Measurements from ENCODE around the gene STAG1.
"Not testable (repeated sequence)": the region's sequence is repeated elsewhere in the genome, so short reads cannot be mapped to it uniquely, and the experiment has no call there.

The STAG1 gene

DNA sequence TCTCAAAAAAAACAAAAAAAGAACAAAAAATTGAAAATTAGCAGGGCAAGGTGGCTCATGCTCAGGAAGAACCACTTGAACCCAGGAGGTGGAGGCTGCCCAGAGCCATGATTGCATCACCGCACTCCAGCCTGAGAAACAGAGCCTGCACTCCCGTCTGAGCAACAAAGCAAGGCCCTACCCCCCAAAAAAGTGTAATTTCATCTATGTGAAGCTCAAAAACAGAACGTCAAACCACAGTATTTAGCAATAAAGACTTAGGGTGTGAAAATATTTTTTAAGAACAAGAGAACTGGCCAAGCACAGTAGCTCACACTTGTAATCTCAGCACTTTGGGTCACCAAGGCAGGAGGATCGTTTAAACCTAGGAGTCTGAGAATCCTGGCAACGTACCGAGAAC, 38.2 kb downstream of the STAG1 start:
- TF ChIP-seq, protein P1, sequence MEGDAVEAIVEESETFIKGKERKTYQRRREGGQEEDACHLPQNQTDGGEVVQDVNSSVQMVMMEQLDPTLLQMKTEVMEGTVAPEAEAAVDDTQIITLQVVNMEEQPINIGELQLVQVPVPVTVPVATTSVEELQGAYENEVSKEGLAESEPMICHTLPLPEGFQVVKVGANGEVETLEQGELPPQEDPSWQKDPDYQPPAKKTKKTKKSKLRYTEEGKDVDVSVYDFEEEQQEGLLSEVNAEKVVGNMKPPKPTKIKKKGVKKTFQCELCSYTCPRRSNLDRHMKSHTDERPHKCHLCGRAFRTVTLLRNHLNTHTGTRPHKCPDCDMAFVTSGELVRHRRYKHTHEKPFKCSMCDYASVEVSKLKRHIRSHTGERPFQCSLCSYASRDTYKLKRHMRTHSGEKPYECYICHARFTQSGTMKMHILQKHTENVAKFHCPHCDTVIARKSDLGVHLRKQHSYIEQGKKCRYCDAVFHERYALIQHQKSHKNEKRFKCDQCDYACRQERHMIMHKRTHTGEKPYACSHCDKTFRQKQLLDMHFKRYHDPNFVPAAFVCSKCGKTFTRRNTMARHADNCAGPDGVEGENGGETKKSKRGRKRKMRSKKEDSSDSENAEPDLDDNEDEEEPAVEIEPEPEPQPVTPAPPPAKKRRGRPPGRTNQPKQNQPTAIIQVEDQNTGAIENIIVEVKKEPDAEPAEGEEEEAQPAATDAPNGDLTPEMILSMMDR (IDR thresholded peaks at IDR 0.05; ENCODE audit: low read depth, low read length), result no peak
- no peak overlapping the region for H3K4me3 ChIP-seq (ENCODE audit: low read depth, low read length)

DNA sequence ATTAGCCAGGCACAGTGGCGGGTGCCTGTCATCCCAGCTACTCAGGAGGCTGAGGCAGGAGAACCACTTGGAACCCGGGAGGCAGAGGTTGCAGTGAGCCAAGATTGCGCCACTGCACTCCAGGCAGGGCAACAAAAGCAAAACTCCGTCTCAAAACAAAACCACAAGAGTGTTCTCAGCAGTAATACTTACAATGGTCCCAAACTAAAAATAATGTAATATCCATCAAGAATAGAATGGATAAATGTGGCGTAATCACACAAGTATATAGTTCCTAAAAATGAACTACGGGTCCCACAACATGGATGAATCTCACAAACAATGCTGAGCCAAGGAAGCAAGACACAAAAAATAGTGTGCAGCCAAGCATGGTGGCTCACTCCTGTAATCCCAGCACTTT, 39.2 kb downstream of the STAG1 start:
- H3K4me3 ChIP-seq (ENCODE audit: low read depth, low read length), result no peak overlapping the region
- TF ChIP-seq, protein P1 (IDR thresholded peaks at IDR 0.05; ENCODE audit: low read depth, low read length), result no peak

DNA sequence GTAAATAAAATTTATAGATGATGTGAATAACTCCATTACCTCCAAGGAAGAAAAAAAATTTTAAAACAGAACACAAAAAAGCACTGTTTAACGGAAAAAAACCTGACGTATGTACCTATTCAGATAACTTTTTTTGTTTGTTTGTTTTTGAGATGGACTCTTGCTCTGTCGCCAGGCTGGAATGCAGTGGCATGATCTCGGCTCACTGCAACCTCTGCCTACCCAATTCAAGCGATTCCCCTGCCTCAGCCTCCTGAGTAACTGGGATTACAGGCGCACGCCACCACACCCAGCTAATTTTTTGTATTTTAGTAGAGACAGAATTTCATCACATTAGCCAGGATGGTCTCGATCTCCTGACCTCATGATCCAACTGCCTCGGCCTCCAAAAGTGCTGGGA, 40.3 kb downstream of the STAG1 start:
- not testable (repeated sequence) for H3K4me3 ChIP-seq (ENCODE audit: low read depth, low read length)

DNA sequence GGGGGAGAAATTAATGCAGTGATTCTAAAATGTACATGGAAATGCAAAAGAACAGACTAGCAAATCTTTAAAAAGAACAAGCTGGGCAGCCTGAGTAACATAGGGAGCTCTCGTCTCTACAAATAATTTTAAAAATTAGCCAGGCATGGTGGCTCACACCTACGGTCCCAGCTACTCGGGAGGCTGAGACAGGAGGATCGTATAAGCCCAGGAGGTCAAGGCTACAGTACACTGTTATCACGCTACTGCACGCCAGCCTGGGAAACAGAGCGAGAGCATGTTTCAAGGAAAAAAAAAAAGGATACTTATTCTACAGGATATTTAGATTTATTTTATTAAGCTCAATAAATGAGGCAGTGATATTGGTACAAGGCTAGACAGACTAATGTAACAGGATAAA, 40.9 kb downstream of the STAG1 start:
- H3K4me3 ChIP-seq (ENCODE audit: low read depth, low read length), result no peak overlapping the region
- TF ChIP-seq, protein P1 (IDR thresholded peaks at IDR 0.05; ENCODE audit: low read depth, low read length), result no peak

DNA sequence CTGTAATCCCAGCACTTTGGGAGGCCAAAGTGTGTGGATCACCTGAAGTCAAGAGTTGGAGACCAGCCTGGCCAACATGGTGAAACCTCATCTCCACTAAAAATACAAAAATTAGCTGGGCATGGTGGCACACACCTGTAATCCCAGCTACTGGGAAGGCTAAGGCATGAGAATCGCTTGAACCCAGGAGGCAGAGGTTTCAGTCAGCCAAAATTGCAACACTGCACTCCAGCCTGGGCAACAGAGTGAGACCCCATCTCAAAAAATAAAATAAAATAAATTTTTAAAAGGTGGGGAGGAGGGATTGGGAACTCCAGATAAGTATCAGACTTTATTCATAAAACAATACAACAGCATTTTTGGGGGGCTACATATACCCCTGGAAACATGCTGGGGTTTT, 42.4 kb downstream of the STAG1 start:
- not testable (repeated sequence) for H3K4me3 ChIP-seq (ENCODE audit: low read depth, low read length)

DNA sequence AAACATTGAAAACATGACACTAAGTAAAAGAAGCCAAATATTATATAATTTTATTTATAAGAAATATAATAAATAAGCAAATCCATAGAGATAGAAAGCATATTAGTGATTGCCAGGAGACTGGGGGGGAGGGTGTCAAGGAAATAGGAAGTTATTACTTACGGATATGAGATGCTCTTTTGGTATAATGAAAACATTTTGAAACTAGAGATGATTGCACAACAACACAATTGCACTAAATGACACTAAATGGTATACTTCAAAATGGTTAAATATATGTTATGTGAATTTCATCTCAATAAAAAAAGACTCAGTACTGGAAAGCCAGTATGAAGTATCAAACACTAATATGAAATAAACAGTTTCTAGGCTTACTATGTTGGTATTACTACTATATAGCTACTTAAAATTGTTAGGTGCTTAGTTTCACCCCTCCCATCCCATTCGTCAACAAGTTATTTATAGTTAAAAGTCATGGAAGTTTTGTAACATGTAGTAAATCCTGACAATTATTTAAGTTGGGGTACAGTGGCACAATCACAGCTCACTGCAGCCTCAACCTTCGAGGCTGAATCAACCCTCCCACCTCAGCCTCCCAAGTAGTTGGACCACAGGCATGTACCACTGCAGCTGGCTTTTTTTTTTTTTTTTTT, 43.7 kb downstream of the STAG1 start:
- no peak overlapping the region for H3K4me3 ChIP-seq (ENCODE audit: low read depth, low read length)
- TF ChIP-seq, protein P1 (IDR thresholded peaks at IDR 0.05; ENCODE audit: low read depth, low read length), result no peak

DNA sequence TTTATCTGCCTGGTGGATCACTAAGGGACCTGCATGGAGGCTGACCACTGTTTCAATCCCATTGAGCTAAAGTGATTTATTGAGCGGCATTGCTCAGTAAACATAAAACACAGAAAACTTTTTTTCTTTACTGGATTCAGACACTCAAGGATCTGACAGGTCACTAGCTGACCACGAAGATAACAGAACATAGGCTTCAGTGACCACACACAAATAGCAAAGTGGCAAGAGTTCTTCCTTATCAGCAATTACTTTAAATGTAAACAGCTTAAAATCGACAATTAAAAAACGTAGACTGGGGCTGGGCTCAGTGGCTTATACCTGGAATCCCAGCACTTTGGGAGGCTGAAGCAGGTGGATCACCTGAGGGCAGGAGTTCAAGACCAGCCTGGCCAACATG, 48.7 kb downstream of the STAG1 start:
- no peak overlapping the region for H3K4me3 ChIP-seq (ENCODE audit: low read depth, low read length)
- TF ChIP-seq, protein P1 (IDR thresholded peaks at IDR 0.05; ENCODE audit: low read depth, low read length), result no peak

DNA sequence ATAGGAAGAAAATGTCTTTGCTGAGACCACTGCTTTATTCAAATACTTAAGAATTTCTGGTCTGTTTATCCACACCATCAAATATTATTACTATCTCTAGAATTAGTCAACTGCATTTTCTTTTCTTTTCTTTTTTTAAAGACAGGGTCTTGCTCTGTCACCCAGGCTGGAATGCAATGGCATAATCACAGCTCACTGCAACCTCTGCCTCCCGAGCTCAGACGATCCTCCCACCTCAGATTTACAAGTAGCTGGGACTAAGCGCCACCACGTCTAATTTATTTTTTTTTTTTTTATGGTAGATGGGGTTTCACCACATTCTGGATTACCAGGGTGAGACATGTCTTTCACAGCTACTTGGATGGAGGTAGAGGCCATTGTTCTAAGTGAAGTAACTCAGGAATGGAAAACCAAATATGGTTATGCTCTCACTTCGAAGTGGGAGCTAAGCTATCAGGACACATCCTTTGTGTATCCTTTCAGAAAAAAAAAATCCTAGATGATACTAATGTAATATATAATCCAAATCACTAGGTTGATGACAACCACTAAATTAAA, 52.8 kb downstream of the STAG1 start:
- TF ChIP-seq, protein P1 (IDR thresholded peaks at IDR 0.05; ENCODE audit: low read depth, low read length), result no peak
- no peak overlapping the region for H3K4me3 ChIP-seq (ENCODE audit: low read depth, low read length)
